GM18505 (cell line): Measurements from ENCODE around the gene HECW1.

ENCODE experiments used
- ATAC-seq: cut with Tn5 transposase; IDR thresholded peaks from one replicate; pipeline ENCODE4 v1.9.1; 2021; ENCODE audit not compliant: unreplicated experiment
- POLR2A ChIP-seq: IDR thresholded peaks from 4 replicates; pipeline ENCODE4 v1.6.1; 2011; ENCODE audit warnings: borderline replicate concordance; ENCODE audit not compliant: insufficient read depth, insufficient read length; ENCODE audit errors: extremely low read depth

Gene HECW1

GRCh38 chr7:43506460-43506859 is 394.0 kb downstream of the HECW1 start:
- no peak for TF ChIP-seq POLR2A
- no peak for ATAC-seq

- no peak for TF ChIP-seq POLR2A
- ATAC-seq: no peak
Measured at GRCh38 chr7:43508461-43508860, 396.0 kb downstream of the HECW1 start.

- ATAC-seq: no peak
- TF ChIP-seq POLR2A: no peak
Measured at GRCh38 chr7:43509906-43510305, 397.5 kb downstream of the HECW1 start.

- ATAC-seq: no peak
- TF ChIP-seq POLR2A: no peak
Measured at GRCh38 chr7:43511029-43511428, 398.6 kb downstream of the HECW1 start.

GRCh38 chr7:43511769-43512515 is 399.5 kb downstream of the HECW1 start:
- TF ChIP-seq POLR2A: no peak
- no peak for ATAC-seq

GRCh38 chr7:43513251-43513650 is 400.8 kb downstream of the HECW1 start:
- no peak for ATAC-seq
- no peak for TF ChIP-seq POLR2A

GRCh38 chr7:43516581-43517342 is 404.3 kb downstream of the HECW1 start:
- no peak for ATAC-seq
- no peak for TF ChIP-seq POLR2A

GRCh38 chr7:43517464-43517863 is 405.0 kb downstream of the HECW1 start:
- ATAC-seq: no peak
- no peak for TF ChIP-seq POLR2A

GRCh38 chr7:43520201-43520600 is 407.8 kb downstream of the HECW1 start:
- no peak for TF ChIP-seq POLR2A
- ATAC-seq: no peak

- no peak for TF ChIP-seq POLR2A
- no peak for ATAC-seq
Measured at GRCh38 chr7:43522406-43523156, 410.1 kb downstream of the HECW1 start.

- ATAC-seq: no peak
- no peak for TF ChIP-seq POLR2A
Measured at GRCh38 chr7:43528576-43529354, 416.3 kb downstream of the HECW1 start.

GRCh38 chr7:43530553-43531410 is 418.3 kb downstream of the HECW1 start:
- no peak for ATAC-seq
- no peak for TF ChIP-seq POLR2A

- no peak for TF ChIP-seq POLR2A
- no peak for ATAC-seq
Measured at GRCh38 chr7:43531700-43532099, 419.3 kb downstream of the HECW1 start.
